GF-D8 (cell line): ENCODE results near the gene ASCC1.
"Not testable (repeated sequence)": the region's sequence is repeated elsewhere in the genome, so short reads cannot be mapped to it uniquely, and the experiment has no call there.

ENCODE experiments used
- DNase-seq: peaks from one replicate; lab custom pipeline; 2025; lab: John Stamatoyannopoulos, UW

The ASCC1 gene

DNA sequence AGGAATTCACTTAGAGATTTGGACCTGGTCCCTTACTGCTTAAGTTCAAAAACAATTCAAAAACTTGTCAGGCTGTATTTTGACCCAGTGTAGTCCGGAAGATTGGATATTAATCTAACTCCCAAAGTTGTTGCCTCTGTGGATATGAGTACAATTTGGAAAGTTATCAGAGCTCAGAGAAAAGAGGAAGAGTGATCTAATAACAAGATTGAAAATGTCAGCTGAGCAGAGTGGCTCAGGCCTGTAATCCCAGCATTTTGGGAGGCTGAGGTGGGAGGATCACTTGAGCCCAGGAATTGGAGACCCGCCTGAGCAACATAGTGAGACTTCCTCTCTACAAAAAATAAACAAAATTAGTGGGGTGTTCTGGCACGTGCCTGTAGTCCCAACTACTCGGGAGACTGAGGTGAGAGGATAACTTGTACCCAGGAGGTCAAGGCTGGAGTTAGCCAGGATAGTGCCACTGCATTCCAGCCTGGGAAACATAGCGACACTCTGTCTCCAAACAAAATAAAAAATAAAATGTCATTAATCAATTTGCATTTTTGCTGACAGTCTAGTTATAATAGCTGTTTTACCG is 3.2 kb upstream of the ASCC1 start:
- no peak for DNase-seq

DNA sequence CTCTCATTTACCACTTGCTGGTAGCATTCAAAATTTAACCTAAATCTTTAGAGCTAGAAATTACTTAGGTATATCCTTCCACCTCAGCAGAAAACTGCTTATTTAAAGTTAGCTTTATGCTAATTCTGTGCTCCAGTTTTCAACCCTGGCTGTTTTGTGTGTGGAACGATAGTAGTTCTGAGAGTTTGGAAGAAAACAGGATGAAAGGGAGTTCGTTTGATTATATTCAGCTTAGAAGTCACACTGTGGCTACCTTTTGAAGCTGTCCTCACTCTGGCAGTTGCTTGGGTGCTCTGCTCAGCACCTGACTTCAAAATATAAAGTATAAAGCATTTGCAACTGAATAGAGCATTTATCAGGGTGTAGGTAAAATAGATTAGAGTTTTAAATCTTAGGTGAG is 2.6 kb upstream of the ASCC1 start:
- DNase-seq = no peak

DNA sequence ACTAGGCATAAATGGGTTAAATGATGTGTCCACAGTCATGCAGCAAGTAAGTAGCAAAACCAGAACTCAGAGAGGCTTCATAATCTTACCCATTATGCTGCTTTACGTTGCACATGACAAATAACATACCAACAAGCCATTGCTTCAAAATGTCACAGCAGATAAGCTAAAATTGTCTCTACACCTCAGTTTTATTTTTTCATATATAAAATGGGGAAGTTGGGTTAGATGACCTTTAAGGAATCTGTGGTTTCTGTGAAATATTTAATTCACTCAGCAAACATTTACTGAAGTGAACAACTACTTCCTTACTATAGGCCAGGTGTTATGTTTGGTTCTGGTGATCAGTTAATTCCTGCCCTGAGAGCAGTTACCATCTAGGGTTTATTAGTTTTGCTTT is 2.2 kb upstream of the ASCC1 start:
- peak; percentile 39 for DNase-seq

DNA sequence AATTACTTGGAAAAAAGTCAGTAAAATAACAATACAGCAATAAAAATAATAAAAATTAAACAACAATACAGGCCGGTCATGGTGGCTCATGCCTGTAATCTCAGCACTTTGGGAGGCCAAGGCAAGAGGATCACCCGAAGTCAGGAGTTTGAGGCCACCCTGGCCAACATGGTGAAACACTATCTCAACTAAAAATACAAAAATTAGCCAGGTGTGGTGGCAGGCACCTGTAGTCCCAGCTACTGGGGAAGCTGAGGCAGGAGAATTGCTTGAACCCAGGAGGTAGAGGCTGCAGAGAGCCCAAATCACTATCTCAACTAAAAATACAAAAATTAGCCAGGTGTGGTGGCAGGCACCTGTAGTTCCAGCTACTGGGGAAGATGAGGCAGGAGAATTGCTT is 4.2 kb downstream of the ASCC1 start:
- DNase-seq = not testable (repeated sequence)

DNA sequence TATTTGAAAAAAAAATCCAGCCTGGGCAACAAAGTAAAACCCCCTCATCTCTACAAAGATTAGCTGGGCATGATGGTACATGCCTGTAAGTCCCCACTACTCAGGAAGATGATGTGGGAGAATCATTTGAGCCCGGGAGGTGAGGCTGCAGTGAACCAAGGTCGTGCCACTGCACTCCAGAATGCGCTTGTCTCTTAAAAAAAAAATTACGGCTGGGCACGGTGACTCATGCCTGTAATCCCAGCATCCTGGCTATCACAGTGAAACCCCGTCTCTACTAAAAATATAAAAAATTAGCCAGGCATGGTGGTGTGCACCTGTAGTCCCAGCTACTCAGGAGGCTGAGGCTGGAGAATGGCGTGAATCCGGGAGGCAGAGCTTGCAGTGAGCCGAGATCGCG is 4.7 kb downstream of the ASCC1 start:
- DNase-seq = not testable (repeated sequence)

DNA sequence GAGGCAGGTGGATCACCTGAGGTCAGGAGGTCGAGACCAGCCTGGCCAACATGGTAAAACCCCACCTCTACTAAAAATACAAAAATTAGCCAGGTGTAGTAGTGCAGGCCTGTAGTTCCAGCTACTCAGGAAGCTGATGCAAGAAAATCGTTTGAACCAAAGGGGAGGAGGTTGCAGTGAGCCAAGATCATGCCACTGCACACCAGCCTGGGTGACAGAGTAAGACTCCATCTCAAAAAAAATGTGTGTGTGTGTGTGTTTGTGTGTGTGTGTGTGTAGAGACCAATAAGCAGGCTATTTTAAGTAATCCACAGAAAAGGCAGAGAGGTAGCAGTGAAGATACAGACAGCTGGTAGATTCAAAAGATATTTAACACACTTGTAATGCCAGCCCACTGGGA is 7.5 kb downstream of the ASCC1 start:
- DNase-seq = peak; percentile 17

DNA sequence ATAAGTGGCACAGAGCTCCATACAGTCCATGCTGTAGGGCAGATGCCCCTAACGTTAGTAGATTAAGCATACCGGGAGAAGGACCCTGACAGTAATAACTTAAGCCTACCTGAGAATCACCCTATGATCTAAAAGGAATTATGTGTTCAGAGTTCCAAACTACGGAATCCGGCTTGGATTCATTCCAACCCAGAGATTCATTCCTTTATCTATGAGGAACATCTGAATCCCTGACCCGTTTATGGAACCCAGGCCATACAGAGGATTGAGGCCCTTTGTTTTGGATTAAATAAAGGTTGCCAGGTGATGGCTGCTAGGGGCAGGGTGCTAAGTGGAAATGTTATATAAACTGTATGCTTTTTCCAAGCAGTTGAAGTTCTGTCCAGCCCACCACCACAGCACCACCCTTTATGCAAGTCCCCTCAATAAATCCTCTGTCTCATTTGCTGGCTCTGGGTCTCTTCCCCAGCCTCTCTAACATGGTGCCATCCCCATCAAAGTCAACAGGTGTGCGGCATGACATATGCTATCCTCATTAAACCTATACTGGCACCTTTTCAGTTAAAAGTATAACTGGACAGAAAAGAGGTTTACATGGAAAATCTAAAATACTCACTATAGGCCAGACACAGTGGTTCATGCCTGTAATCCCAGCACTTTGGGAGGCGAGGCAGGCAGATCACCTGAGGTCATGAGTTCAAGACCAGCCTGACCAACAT is 9.4 kb downstream of the ASCC1 start:
- no peak for DNase-seq

DNA sequence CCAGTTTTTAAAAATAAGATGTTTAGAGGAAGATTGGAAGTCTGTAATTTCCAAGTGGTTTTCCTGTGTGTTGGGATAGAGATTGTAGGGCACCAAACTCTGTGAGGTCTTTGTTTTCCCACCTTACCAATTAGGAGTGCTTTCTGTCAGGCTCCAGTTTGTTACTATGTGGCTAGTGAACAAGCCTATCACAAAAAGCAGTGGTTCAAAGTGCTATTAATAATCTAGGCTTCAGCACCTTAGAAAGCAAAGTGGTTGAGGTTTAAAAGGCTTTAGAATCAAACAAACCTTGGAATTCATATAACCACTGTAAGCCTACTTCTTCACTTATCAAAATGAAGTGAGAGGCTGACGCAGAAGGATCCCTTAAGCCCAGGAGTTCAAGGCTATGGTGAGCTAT is 11.4 kb downstream of the ASCC1 start:
- no peak for DNase-seq

DNA sequence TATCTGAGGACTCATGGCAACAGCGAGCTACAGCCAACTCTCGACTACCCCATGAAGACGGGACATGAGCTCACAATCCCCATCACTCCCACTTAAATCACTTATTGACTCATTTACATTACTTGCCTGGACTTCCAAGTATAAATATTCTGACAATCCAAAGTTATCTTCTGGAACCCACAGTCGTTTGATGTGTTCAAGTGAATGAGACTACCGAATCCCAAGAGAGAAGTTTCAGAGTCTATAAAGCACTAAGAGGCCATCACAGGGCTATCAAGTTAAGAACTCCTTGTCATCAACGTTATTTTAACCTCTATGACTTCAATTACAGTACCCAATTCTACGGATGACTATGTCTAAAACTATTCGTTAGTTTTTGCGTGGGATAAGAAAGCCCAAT is 11.8 kb downstream of the ASCC1 start:
- DNase-seq = no peak

DNA sequence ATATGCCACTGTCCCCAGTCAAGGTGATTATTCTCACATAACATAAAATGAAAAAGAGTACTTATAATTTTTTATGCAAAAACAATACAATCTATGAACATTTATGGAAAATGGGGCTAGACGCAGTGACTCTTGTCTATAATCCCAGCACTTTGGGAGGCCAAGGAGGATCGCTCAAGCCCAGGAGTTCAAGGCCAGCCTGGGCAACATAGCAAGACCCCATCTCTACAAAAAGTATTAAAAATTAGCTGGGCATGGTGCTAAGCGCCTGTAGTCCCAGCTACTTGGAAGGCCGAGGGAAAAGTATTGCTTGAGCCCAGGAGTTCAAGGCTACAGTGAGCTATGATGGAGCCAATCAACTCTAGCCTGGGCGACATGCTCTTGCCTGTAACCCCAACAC is 14.8 kb downstream of the ASCC1 start:
- DNase-seq = no peak

DNA sequence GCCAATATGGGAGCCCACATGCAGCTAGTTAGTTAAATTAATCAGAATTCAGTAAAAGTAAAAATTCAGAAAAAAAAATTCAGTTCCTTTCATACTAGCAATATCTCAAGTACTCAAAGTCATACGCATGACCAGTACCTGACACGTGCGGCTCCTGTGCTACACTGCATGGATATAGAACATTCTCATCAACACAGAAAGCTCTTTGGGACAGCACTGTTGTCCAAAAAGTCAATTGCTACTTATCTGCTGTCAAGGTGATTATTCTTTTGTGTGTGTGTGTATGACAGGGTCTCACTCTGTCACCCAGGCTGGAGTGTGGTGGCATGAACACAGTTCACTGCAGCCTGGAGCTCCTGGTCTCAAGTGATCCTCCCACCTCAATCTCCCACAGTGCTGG is 15.2 kb downstream of the ASCC1 start:
- DNase-seq = no peak

DNA sequence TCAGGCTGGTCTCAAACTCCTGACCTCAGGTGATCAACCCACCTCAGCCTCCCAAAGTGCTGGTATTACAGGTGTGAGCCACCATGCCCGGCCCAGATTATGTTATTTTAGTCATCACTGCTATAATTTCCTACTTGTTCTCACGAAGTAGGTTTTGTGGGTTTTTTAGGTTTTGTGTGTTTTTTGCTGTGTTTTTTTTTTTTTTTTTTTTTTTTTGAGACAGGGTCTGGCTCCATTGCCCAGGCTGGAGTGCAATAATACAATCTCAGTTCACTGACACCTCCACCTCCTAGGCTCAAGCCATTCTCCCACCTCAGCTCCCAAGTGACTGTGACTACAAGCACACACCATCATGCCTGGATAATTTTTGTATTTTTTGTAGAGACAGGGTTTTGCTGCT is 21.1 kb downstream of the ASCC1 start:
- DNase-seq = no peak

DNA sequence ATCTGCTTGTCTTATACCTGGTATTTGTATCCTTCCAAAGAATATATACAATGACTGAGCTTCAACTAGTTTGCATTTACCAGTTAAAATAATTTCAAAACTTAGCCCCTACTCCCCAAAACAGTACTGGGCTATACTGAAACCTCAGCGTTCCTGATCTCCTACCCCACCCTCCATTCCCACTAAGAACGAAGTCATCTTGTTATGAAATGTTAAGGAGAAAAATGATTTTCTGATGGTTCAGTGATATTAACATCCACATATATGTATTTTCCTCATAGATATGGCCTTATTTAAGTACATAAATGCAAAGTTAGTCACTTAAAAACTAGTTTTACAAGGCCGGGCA is 29.1 kb downstream of the ASCC1 start:
- DNase-seq = no peak

DNA sequence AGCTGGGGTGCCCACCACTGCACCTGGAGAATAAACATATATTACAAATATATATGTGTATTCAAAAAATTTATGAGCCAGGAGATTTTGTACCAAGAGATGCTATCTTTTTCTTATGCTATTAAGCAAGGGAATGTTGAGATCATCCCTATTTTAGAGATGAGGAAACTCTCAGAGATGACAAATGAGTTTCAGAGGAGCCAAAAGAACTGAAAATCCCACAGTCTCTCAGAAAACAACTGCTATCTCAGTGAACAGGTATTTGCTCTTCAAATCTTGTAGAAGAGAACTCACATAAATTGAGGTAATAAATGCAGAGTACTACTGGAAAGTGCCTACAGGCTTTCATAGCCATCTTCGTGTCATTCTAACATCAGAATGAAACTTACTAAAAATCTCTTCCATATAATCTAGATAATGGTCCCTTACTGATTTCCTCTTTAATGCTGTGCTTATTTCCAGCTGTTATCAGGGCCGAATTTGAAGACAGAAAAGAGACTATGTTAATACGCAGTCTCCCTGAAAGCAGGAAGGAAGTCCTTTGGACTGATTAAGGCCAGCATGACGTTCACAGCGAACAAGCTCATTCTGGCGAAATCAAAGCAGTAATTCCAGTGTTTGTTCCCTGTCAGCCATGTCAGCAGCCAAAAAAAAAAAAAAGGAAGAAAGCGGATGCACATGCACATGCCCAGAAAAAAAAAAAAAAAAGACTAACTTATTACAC is 29.7 kb downstream of the ASCC1 start:
- peak; percentile 23 for DNase-seq

DNA sequence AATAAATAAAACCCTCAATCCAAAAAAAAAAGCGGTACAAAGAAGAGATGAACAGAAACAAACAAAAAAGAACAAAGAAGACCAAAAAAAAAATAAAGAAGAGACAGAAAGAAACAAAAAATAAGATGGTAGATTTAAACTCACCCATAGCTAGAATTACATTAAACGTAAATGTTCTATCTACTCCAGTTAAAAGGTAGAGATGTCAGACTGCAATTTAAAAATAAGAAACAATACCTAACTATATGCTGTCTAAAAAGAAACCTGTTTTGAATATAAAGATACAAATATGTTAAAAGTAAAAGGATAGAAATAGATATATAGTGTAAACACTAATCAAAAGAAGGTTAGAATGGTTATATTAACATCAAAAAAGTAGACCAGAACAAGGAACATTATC is 31.9 kb downstream of the ASCC1 start:
- DNase-seq = no peak

DNA sequence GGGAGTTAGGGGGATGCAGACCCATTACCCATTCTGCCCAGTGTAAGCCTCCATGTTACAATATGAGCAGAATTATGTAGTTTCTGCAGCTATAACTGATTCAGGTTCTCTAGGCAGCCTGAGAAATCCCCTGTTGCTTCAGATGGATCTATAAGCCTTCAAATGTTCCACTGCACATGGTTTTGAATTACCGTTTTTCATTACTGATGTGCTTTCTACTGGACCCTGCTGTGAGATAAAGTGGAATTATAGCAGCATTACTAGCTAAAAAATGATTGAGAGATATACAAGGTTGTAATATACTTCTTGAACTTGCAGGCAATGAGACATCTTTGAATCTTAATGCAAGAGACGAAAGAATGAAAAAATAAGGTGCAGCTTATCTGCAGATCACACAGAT is 38.6 kb downstream of the ASCC1 start:
- no peak for DNase-seq

DNA sequence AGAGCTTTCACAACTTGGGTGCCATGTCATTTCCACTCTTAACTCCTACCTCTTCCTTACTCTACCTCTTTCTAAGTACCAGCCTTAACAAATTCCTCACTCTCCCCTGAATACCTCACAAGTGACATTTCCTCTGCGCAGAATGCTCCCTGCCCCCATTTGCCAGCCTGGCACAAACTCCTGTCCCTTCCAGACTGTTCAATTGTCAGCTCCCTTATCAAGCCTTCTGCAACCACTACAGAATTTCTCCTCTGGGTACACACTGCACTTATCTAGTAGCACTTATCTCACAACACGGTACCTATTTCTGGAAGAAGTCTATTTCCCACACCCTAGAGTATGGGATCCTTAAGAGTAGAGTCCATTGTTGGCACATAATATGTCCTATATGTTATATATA is 39.4 kb downstream of the ASCC1 start:
- no peak for DNase-seq

DNA sequence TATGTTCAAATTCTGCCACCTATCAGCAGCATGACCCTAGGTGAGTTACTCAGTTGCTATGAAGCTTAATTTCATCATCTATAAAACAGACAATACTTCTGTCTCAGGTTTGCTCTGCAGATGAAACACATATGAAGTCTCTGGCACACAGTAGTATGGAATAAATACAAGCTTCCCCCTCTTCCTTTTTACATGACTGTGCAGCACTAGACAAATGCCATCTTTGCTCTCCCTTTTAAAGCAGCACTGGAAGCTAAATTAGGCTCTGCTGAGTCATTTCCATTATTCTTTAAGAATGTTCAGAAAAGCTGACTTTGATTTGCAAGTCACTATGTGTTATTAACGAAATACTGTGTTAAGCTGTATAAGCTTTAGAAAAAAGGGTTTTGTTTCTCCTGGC is 40.9 kb downstream of the ASCC1 start:
- DNase-seq = no peak

DNA sequence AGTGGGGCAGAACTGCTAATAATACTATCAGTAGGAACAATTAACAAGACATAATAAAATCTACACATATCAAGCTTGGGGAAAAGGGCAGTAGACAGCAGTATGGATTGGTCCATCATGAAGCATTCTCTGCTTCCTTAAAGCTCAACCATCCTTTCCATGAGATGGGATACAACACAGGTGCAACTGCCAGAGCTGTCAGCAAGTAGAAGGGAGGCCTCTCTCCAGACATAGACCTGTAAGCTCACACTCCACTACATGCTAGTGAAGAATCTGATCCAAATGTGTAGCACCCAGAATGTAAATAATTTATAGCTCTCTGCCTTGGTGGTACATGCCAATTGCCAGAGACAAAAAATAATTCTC is 41.8 kb downstream of the ASCC1 start:
- DNase-seq = no peak

DNA sequence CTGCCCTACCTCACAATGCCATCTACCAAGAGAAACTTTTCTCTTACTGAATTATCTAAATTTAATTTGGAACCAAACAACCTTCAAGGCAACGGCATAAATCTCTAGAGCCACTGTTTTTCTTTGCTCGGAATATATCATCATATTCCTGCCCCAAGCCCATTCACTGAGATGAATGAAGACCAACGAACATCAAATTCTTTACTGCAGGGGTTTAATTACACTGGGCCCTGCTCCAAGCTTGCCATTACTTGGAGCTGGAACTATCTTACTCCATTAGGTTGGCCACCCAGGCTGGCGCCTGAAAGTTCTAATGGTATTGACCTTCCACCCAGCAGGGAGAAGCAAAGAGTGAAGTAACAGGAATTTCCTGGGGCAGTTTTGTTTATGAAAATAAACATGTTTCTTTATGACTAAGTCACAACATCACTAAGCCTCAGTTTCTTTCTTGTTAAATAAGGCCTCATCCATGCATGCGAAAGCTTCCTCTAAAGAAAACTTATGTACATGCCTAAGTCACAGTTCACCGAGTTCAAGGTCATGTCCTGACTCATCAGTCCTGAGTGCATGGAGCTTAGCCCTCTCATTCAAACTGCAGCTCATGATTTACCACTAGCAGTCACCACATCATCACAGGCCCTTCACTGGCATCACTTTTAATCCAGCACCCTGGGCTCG is 42.3 kb downstream of the ASCC1 start:
- DNase-seq = no peak

DNA sequence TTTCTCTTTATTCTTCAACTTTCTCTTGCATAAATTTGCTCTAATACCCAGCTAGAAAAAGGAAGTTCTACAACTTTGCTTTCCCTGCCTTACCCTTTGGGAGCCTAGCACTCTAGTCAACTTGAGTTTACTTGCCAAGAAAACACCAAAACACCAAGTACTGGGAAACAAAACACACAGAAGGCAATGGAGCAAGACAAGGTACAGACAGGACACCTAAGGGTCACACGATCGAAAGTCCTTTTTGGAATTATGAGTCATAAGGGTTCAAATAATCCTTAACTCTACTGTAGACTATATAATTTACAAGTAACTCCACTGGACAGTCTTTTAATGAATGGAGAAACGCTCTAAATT is 42.8 kb downstream of the ASCC1 start:
- no peak for DNase-seq

DNA sequence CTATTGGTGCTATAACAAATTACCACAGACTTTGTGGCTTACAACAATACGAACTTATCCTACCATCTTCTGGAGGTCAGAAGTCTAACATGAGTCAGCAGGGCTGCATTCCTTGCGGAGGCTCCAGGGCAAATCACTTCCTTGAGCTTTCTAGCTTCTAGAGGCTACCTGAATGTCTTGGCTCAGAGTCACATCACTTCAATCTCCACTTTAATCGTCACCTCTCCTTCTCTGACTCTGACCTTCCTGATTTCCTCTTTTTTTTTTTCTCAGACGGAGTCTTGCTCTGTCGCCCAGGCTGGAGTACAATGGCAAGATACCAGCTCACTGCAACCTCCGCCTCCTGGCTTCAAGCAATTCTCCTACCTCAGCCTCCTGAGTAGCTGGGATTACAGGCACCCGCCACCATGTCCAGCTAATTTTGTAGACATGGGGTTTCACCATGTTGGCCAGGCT is 44.9 kb downstream of the ASCC1 start:
- DNase-seq = peak; percentile 28

DNA sequence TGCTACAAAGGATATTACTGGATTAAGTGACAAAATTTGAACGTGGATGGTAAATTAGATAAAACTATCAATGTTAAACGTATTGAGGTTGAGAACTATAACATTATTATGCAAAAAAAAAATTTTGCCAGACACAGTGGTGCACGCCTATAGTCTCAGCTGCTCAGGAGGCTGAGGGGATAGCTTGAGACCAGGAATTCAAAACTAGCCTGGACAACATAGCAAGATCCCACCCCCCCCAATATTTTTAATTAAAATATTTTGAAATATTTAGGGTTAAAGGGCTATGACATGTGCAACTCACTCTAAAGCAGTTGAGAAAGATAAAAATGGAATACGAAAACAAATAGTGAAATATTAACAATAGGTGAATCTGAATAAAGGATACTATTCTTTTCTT is 45.3 kb downstream of the ASCC1 start:
- no peak for DNase-seq
